OCI-LY7 (cell line): ENCODE data around the gene CXorf49B. TPM values are rescaled to one million over a fixed set of nuclear protein-coding genes. Genes with fewer than 3 reads are reported as not detected.
"Not testable (repeated sequence)": the region's sequence is repeated elsewhere in the genome, so short reads cannot be mapped to it uniquely, and the experiment has no call there.

ENCODE experiments used
- BruUV-seq: library from RNA; stranded (reverse); fragments of 400-500 nt; replicated peaks from 2 replicates; lab custom pipeline; 2021; lab: Mats Ljungman, UMichigan
- CTCF ChIA-PET: fragments of 300-600 bp; sonication (Branson Sonifier 250); formaldehyde crosslinking; loops from one replicate; lab custom pipeline; 2022; ENCODE audit warnings: antibody characterized with exemption; ENCODE audit not compliant: unreplicated experiment; lab: Charles Lee
- POLR2A ChIA-PET: fragments of 300-600 bp; sonication (Branson Sonifier 250); formaldehyde crosslinking; loops from one replicate; lab custom pipeline; 2022; ENCODE audit warnings: antibody characterized with exemption; lab: Charles Lee
- DNase-seq: peaks from one replicate; pipeline ENCODE4 v3.0.0-alpha.2; 2015; ENCODE audit warnings: low spot score
- H2AFZ ChIP-seq: fragments of 200-600 bp; sonication (generic), shearing (Covaris generic); 2 replicates; pipeline ENCODE4 v1.6.1; 2014; ENCODE audit warnings: mild to moderate bottlenecking, antibody characterized with exemption, low read length, moderate library complexity
- H3K27ac ChIP-seq: fragments of 200-600 bp; sonication (generic); 2 replicates; pipeline ENCODE4 v1.5.1; 2014; ENCODE audit warnings: mixed run types, low read depth, mild to moderate bottlenecking, moderate library complexity, low read length, inconsistent platforms; ENCODE audit not compliant: poor library complexity, severe bottlenecking
- H3K36me3 ChIP-seq: fragments of 200-600 bp; sonication (generic); 2 replicates; pipeline ENCODE4 v1.6.1; 2014; ENCODE audit warnings: mild to moderate bottlenecking, antibody characterized with exemption, low read length, moderate library complexity, mixed read lengths; ENCODE audit not compliant: insufficient read depth
- H3K4me1 ChIP-seq: fragments of 200-600 bp; sonication (generic); 2 replicates; pipeline ENCODE4 v1.5.1; 2014; ENCODE audit warnings: mild to moderate bottlenecking, low read length; ENCODE audit not compliant: insufficient read depth, poor library complexity, severe bottlenecking
- H3K4me2 ChIP-seq: fragments of 200-600 bp; sonication (generic); 2 replicates; pipeline ENCODE4 v1.6.1; 2014; ENCODE audit warnings: mild to moderate bottlenecking, low read length
- H3K4me3 ChIP-seq: fragments of 200-600 bp; sonication (generic); 2 replicates; pipeline ENCODE4 v1.5.1; 2014; ENCODE audit warnings: mild to moderate bottlenecking, low read depth, low read length; ENCODE audit not compliant: poor library complexity, severe bottlenecking
- H3K79me2 ChIP-seq: fragments of 200-600 bp; sonication (generic); 2 replicates; pipeline ENCODE4 v1.6.1; 2016; ENCODE audit warnings: low read depth, mild to moderate bottlenecking, low read length, moderate library complexity, mixed read lengths; ENCODE audit not compliant: insufficient read depth
- H3K9me2 ChIP-seq: fragments of 200-600 bp; sonication (generic); 2 replicates; pipeline ENCODE4 v1.6.1; 2016; ENCODE audit warnings: mild to moderate bottlenecking, low read length, mixed read lengths; ENCODE audit not compliant: insufficient read depth
- H3K9me3 ChIP-seq: fragments of 200-600 bp; sonication (generic); 2 replicates; pipeline ENCODE4 v1.6.1; 2014; ENCODE audit warnings: mild to moderate bottlenecking, mixed run types, low read length, mixed read lengths
- H4K20me1 ChIP-seq: fragments of 200-600 bp; sonication (generic); 2 replicates; pipeline ENCODE4 v1.6.1; 2014; ENCODE audit warnings: mild to moderate bottlenecking, antibody characterized with exemption, low read length, moderate library complexity, mixed read lengths; ENCODE audit not compliant: insufficient read depth
- intact Hi-C: fragments of 100-400 bp; cut with micrococcal nuclease; formaldehyde crosslinking; loops from one replicate; pipeline ENCODE4 v1.10.0; 2022; ENCODE audit not compliant: unreplicated experiment
- total RNA-seq, 2 experiments: library from RNA; depleted of rRNA in 1 of 2; stranded (reverse); fragments of >200 nt in 1 of 2; shearing (Covaris generic) in 1 of 2; gene quantifications; 2 replicates each; pipeline ENCODE4 v1.2.3, GENCODE V29; 2014 to 2022

CXorf49B gene
- total RNA-seq, 2 experiments from 2014 or later = not detected

GRCh38 chrX:71782225-71782949 lies 19.2 kb downstream of the CXorf49B start:
- H3K9me2 ChIP-seq, DNase-seq, intact Hi-C loops, H3K4me1 ChIP-seq, H3K4me3 ChIP-seq, H3K9me3 ChIP-seq, POLR2A ChIA-PET, H2AFZ ChIP-seq, H3K36me3 ChIP-seq, BruUV-seq, H3K27ac ChIP-seq, H3K4me2 ChIP-seq, CTCF ChIA-PET, H4K20me1 ChIP-seq, H3K79me2 ChIP-seq: not testable (repeated sequence)

DNA sequence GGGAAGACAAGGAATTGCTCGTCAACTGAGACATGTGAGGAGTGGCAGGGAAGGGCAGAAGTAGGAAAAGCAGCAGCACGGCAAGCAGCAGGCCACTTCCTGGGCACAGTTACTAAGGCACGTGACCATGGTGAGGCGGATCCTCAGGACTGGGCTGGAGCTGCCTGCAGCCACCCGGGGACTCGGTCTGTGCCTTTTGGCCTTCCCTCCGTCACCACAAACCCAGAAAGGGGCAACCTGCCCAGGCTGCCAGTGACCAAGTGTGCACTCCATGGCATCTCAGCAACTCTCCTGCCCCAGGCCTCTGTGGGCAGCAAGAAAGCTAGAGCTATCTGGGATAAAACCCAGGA lies 19.8 kb downstream of the CXorf49B start:
- CTCF ChIA-PET, H3K9me3 ChIP-seq, H2AFZ ChIP-seq, BruUV-seq, intact Hi-C loops, H3K36me3 ChIP-seq, DNase-seq, H4K20me1 ChIP-seq, H3K4me2 ChIP-seq, H3K4me1 ChIP-seq, POLR2A ChIA-PET, H3K27ac ChIP-seq, H3K79me2 ChIP-seq, H3K4me3 ChIP-seq, H3K9me2 ChIP-seq: not testable (repeated sequence)

- H3K4me2 ChIP-seq, H3K36me3 ChIP-seq, DNase-seq, H4K20me1 ChIP-seq, H3K4me3 ChIP-seq, H3K9me2 ChIP-seq, H2AFZ ChIP-seq, intact Hi-C loops, BruUV-seq, H3K27ac ChIP-seq, H3K4me1 ChIP-seq, CTCF ChIA-PET, H3K9me3 ChIP-seq, POLR2A ChIA-PET, H3K79me2 ChIP-seq: not testable (repeated sequence)
Measured at GRCh38 chrX:71783569-71784347, 20.6 kb downstream of the CXorf49B start.

- H3K79me2 ChIP-seq, H3K4me2 ChIP-seq, POLR2A ChIA-PET, H3K36me3 ChIP-seq, H3K4me1 ChIP-seq, H3K4me3 ChIP-seq, H4K20me1 ChIP-seq, BruUV-seq, H3K27ac ChIP-seq, CTCF ChIA-PET, intact Hi-C loops, H3K9me3 ChIP-seq, H3K9me2 ChIP-seq, DNase-seq, H2AFZ ChIP-seq: not testable (repeated sequence)
Measured at GRCh38 chrX:71784348-71784983, 21.3 kb downstream of the CXorf49B start.

DNA sequence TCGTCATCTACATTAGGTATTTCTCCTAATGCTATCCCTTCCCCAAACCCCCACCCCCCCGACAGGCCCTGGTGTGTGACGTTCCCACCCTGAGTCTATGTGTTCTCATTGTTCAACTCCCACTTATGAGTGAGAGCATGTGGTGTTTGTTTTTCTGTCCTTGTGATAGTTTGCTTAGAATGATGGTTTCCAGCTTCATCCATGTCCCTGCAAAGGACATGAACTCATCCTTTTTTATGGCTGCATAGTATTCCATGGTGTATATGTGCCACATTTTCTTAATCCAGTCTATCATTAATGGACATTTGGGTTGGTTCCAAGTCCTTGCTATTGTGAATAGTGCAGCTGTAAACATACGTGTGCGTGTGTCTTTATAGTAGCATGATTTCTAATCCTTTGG lies 43.3 kb downstream of the CXorf49B start:
- CTCF ChIA-PET, H2AFZ ChIP-seq, H3K9me2 ChIP-seq, DNase-seq, H3K4me2 ChIP-seq, H3K79me2 ChIP-seq, H3K4me1 ChIP-seq, H3K27ac ChIP-seq, H3K9me3 ChIP-seq, BruUV-seq, H4K20me1 ChIP-seq, intact Hi-C loops, H3K36me3 ChIP-seq, POLR2A ChIA-PET, H3K4me3 ChIP-seq: not testable (repeated sequence)
